Measurements from ENCODE around the gene RASA2.

RASA2 gene

DNA sequence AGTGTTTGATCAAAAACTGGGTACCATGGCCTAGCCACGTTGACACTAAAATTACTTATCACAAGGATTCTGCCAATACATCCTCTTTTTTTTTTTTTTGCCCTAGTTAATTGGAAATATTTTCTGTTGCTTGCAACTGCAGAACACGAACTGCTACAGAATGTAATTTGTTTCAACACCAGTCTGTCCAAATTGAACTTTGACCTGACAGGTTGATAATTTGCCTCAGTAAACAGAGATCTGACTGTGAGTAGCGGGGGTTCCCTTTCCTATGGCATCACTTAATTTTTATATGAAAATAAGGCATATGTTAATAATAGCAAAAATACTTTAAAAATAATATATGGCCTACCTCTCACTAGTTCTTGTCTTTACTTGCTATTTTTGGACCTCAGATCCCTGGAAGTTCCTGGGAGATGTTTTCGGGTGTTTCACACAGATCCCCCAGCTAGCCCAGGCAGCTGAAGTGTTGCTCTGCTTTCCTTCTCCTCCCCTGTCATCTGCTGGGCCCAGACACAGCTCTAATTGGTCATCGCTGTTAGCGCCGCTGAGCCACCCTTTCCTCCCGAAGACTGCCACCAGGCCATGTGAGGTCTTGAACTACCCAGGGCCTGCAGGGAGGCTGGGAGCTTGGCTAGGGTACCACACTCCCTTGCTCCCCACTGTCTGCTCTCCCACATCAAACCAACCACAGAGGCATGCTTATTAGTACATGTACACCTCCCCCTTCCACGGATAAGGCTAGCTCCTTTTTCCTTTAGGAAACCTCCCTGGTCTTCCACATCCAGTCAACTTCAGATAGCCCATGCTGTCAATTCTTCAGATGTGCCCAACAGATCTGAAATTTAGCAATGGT lies 161.5 kb downstream of the RASA2 start:
- no peaks in the 10 kb centered on the region for H3K27me3 ChIP-seq (ENCODE audit: control insufficient read depth in 2 of 2, insufficient read depth in 2 of 2, low read length in 2 of 2)
- H3K36me3 ChIP-seq (ENCODE audit: control insufficient read depth in 2 of 2, insufficient read depth in 2 of 2, low read length in 2 of 2), result no peaks in the 10 kb centered on the region
- H3K4me3 ChIP-seq (ENCODE audit: low read length in 2 of 2), result no peak overlapping the region
- no peak overlapping the region for H3K9ac ChIP-seq (ENCODE audit: low read depth in 1 of 2, low read length in 2 of 2)
- H3K27ac ChIP-seq (ENCODE audit: low read depth in 2 of 2, low read length in 2 of 2), result no peak overlapping the region
- H3K9me3 ChIP-seq (ENCODE audit: control insufficient read depth in 2 of 2, low read length in 2 of 2), result no peaks in the 10 kb centered on the region
- H3K4me1 ChIP-seq (ENCODE audit: control insufficient read depth in 2 of 2, insufficient read depth in 2 of 2, low read length in 2 of 2), result peaks cover 0 to 3% of the 10 kb centered on the region in 2 donors

DNA sequence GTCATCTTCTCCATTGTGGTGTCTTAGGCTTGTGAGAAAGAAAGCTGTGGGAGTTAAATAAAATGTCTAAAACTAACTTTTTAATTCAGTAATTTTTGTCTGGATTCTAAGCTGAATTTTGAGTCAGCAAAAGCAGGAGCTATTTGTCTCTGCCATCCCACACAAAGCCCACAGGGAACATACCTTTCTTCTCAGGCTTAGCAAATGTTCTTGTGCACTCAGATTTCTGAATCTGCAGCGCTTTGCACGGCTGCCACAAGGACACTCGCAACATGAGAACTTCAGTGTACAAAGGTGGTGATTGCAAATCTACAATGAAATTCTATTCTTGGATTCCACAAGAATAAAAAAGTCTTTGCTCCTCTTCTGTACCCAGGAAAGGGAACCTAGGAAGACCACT lies 163.0 kb downstream of the RASA2 start:
- Histone ChIP-seq H3K27me3 (ENCODE audit: control insufficient read depth in 2 of 2, insufficient read depth in 2 of 2, low read length in 2 of 2) (no peaks in the 10 kb centered on the region), H3K9ac (ENCODE audit: low read depth in 1 of 2, low read length in 2 of 2) (no peak overlapping the region), H3K9me3 (ENCODE audit: control insufficient read depth in 2 of 2, low read length in 2 of 2) (no peaks in the 10 kb centered on the region), H3K27ac (ENCODE audit: low read depth in 2 of 2, low read length in 2 of 2) (no peak overlapping the region), H3K4me3 (ENCODE audit: low read length in 2 of 2) (no peak overlapping the region), H3K4me1 (ENCODE audit: control insufficient read depth in 2 of 2, insufficient read depth in 2 of 2, low read length in 2 of 2) (no peaks in the 10 kb centered on the region), H3K36me3 (ENCODE audit: control insufficient read depth in 2 of 2, insufficient read depth in 2 of 2, low read length in 2 of 2) (no peaks in the 10 kb centered on the region)

DNA sequence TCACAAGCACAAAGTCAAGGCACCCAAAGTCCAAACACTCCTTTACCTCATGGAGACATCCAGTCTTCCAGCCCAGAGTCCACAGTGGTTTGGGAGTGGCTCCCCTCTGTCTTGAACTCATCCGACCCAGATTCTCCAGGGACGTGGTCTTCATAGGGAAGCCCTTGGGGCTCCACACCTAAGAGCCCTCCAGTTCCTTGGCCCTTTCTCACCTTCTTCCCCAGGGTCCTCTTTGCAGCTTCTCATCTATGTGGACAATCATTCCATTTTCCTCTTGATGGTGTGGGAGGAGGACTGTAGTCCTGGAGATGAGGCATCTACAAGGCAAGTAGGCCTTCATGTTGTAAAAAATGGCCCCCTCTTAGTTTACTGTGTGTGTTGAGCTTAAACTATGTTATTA lies 164.0 kb downstream of the RASA2 start:
- Histone ChIP-seq H3K27ac (ENCODE audit: low read depth in 2 of 2, low read length in 2 of 2) (no peak overlapping the region), H3K36me3 (ENCODE audit: control insufficient read depth in 2 of 2, insufficient read depth in 2 of 2, low read length in 2 of 2) (no peaks in the 10 kb centered on the region), H3K9ac (ENCODE audit: low read depth in 1 of 2, low read length in 2 of 2) (no peak overlapping the region), H3K4me1 (ENCODE audit: control insufficient read depth in 2 of 2, insufficient read depth in 2 of 2, low read length in 2 of 2) (no peaks in the 10 kb centered on the region), H3K9me3 (ENCODE audit: control insufficient read depth in 2 of 2, low read length in 2 of 2) (no peaks in the 10 kb centered on the region), H3K27me3 (ENCODE audit: control insufficient read depth in 2 of 2, insufficient read depth in 2 of 2, low read length in 2 of 2) (no peaks in the 10 kb centered on the region), H3K4me3 (ENCODE audit: low read length in 2 of 2) (no peak overlapping the region)

DNA sequence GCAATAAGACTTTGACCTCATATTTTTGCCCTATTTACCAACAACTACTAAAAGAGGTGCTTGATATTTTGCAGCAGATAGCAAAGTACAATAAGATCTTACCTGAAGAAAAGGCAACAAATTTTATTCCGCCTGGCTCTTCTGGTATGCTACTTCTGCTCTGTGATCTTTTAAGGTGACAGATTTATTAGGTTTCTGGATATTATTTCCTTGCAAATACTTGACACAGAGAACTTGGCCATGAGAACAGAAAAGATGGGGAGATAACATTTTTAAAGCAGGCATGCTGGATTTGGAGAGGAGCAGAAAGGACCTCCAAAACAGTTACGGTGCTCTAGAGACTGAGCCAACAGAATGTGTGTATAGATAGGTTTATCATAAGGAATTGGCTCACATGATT lies 164.6 kb downstream of the RASA2 start:
- Histone ChIP-seq H3K27me3 (ENCODE audit: control insufficient read depth in 2 of 2, insufficient read depth in 2 of 2, low read length in 2 of 2) (no peaks in the 10 kb centered on the region), H3K4me3 (ENCODE audit: low read length in 2 of 2) (no peak overlapping the region), H3K27ac (ENCODE audit: low read depth in 2 of 2, low read length in 2 of 2) (no peak overlapping the region), H3K36me3 (ENCODE audit: control insufficient read depth in 2 of 2, insufficient read depth in 2 of 2, low read length in 2 of 2) (no peaks in the 10 kb centered on the region), H3K4me1 (ENCODE audit: control insufficient read depth in 2 of 2, insufficient read depth in 2 of 2, low read length in 2 of 2) (no peaks in the 10 kb centered on the region), H3K9me3 (ENCODE audit: control insufficient read depth in 2 of 2, low read length in 2 of 2) (no peaks in the 10 kb centered on the region), H3K9ac (ENCODE audit: low read depth in 1 of 2, low read length in 2 of 2) (no peak overlapping the region)

DNA sequence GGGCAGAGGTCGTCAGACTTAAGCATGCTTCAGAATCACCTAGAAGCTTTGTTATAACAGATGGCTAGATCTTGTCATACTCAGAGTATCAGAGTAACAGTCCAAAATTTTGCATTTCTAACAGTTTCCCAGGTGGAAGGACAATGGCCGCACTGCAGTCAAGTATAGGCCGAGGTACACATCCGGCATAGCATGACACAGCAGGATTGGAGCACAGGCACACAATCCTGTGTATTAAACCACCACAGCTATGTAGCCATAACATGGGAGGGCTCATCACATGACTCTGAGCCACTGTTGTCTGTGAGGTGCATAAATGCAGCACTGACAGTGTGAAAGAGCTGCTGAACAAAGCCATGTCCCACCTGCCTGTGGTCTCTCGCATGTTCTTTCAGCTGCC lies 165.5 kb downstream of the RASA2 start:
- no peaks in the 10 kb centered on the region for H3K36me3 ChIP-seq (ENCODE audit: control insufficient read depth in 2 of 2, insufficient read depth in 2 of 2, low read length in 2 of 2)
- no peak overlapping the region for H3K27ac ChIP-seq (ENCODE audit: low read depth in 2 of 2, low read length in 2 of 2)
- H3K4me1 ChIP-seq (ENCODE audit: control insufficient read depth in 2 of 2, insufficient read depth in 2 of 2, low read length in 2 of 2), result no peaks in the 10 kb centered on the region
- H3K4me3 ChIP-seq (ENCODE audit: low read length in 2 of 2), result no peak overlapping the region
- peaks cover 0 to under 1% of the 10 kb centered on the region in 2 donors for H3K9me3 ChIP-seq (ENCODE audit: control insufficient read depth in 2 of 2, low read length in 2 of 2)
- no peak overlapping the region for H3K9ac ChIP-seq (ENCODE audit: low read depth in 1 of 2, low read length in 2 of 2)
- H3K27me3 ChIP-seq (ENCODE audit: control insufficient read depth in 2 of 2, insufficient read depth in 2 of 2, low read length in 2 of 2), result peaks cover 0 to 3% of the 10 kb centered on the region in 2 donors

DNA sequence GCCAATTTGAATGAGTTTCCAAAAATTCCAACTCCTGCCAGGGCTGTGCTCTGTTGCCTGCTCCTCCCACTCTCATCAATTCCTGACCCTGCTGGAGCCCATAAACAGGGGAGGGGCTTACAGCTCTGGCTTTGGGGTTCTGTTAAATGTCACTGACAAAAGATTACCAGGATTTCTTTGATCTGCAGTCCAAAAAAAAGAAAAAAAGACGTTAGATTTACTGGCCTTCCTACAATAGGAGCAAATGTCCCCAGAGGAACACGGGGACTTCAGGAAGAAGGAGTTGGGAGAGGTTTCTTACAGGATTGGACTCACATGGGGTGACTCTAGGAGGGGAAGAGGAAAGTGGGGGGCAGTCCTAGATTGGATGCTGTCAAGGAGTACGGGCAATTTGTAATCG lies 167.0 kb downstream of the RASA2 start:
- no peaks in the 10 kb centered on the region for H3K4me1 ChIP-seq (ENCODE audit: control insufficient read depth in 2 of 2, insufficient read depth in 2 of 2, low read length in 2 of 2)
- no peak overlapping the region for H3K4me3 ChIP-seq (ENCODE audit: low read length in 2 of 2)
- no peaks in the 10 kb centered on the region for H3K36me3 ChIP-seq (ENCODE audit: control insufficient read depth in 2 of 2, insufficient read depth in 2 of 2, low read length in 2 of 2)
- peaks cover 0 to 3% of the 10 kb centered on the region in 2 donors for H3K9me3 ChIP-seq (ENCODE audit: control insufficient read depth in 2 of 2, low read length in 2 of 2)
- no peak overlapping the region for H3K9ac ChIP-seq (ENCODE audit: low read depth in 1 of 2, low read length in 2 of 2)
- H3K27me3 ChIP-seq (ENCODE audit: control insufficient read depth in 2 of 2, insufficient read depth in 2 of 2, low read length in 2 of 2), result peaks cover 7 to 17% of the 10 kb centered on the region in 2 donors
- H3K27ac ChIP-seq (ENCODE audit: low read depth in 2 of 2, low read length in 2 of 2), result no peak overlapping the region

DNA sequence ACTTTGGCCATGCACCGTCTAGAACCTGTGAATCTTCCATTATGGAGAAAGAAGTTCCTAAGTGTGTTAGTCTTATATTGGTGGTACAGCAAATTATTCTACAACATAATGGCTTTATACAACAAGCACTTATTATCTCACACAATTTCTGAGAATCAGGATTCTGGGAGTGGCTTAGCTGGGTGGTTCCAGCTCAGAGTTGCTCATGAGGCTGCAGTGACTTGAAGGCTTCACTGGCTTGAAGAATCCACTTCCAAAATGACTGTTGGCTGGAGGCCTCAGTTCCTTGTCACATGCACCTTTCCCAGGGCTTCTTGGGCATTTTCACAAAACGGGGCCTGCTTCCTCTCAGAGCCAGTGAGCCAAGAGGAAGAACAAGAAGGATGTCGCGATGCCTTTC lies 169.0 kb downstream of the RASA2 start:
- no peak overlapping the region for H3K27ac ChIP-seq (ENCODE audit: low read depth in 2 of 2, low read length in 2 of 2)
- H3K36me3 ChIP-seq (ENCODE audit: control insufficient read depth in 2 of 2, insufficient read depth in 2 of 2, low read length in 2 of 2), result no peaks in the 10 kb centered on the region
- no peak overlapping the region for H3K4me3 ChIP-seq (ENCODE audit: low read length in 2 of 2)
- peaks cover 0 to 3% of the 10 kb centered on the region in 2 donors for H3K4me1 ChIP-seq (ENCODE audit: control insufficient read depth in 2 of 2, insufficient read depth in 2 of 2, low read length in 2 of 2)
- no peak overlapping the region for H3K9ac ChIP-seq (ENCODE audit: low read depth in 1 of 2, low read length in 2 of 2)
- peaks cover 12 to 32% of the 10 kb centered on the region in 2 donors for H3K27me3 ChIP-seq (ENCODE audit: control insufficient read depth in 2 of 2, insufficient read depth in 2 of 2, low read length in 2 of 2)
- H3K9me3 ChIP-seq (ENCODE audit: control insufficient read depth in 2 of 2, low read length in 2 of 2), result peaks cover 0 to 3% of the 10 kb centered on the region in 2 donors

DNA sequence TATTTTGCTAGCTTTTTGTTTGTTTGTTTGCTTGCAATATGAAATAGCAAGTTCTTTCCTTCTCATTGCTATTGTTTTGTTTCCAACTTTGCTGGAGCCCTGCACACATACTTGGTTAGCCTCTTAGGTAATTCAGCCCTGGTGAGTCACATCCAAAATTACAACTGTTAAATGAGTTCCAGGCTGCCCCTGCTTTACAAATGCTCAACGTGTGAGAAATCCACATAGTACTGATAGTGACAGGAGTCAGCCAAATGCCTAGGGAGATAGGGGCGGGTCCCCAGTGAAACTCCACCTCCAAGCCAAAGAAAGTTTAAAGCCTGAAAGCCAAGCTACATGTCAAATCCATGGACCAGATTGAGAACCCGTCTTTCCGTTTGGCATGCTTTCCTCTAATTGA lies 169.9 kb downstream of the RASA2 start:
- no peak overlapping the region for H3K27ac ChIP-seq (ENCODE audit: low read depth in 2 of 2, low read length in 2 of 2)

DNA sequence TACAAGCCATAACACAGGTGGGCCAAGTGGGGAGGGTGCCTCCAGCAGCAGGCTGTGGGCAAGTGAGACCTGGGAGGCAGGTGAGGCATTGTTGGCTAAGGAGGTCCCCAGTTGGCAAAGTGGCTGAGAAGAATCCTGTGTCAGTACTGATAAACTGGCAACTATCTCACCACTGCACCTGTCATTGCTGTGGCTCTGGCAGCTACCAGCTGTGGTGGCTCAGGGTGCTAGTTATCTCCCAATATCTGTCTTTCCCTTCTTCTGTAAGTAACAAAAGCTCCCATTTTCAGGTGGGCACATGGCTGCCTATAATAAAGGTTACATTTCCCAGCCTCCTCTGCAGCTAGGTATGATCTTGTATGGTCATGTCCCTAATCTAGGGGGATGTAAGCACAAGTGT lies 170.7 kb downstream of the RASA2 start:
- Histone ChIP-seq H3K4me1 (ENCODE audit: control insufficient read depth in 2 of 2, insufficient read depth in 2 of 2, low read length in 2 of 2) (peaks cover 0 to 3% of the 10 kb centered on the region in 2 donors), H3K9ac (ENCODE audit: low read depth in 1 of 2, low read length in 2 of 2) (no peak overlapping the region), H3K27me3 (ENCODE audit: control insufficient read depth in 2 of 2, insufficient read depth in 2 of 2, low read length in 2 of 2) (peaks cover 12 to 37% of the 10 kb centered on the region in 2 donors), H3K36me3 (ENCODE audit: control insufficient read depth in 2 of 2, insufficient read depth in 2 of 2, low read length in 2 of 2) (no peaks in the 10 kb centered on the region), H3K9me3 (ENCODE audit: control insufficient read depth in 2 of 2, low read length in 2 of 2) (peaks cover 0 to 3% of the 10 kb centered on the region in 2 donors), H3K27ac (ENCODE audit: low read depth in 2 of 2, low read length in 2 of 2) (no peak overlapping the region), H3K4me3 (ENCODE audit: low read length in 2 of 2) (no peak overlapping the region)

More for the DNA sequence above, 169.9 kb downstream of the RASA2 start:
- peaks cover 0 to 3% of the 10 kb centered on the region in 2 donors for H3K4me1 ChIP-seq (ENCODE audit: control insufficient read depth in 2 of 2, insufficient read depth in 2 of 2, low read length in 2 of 2)
- H3K27me3 ChIP-seq (ENCODE audit: control insufficient read depth in 2 of 2, insufficient read depth in 2 of 2, low read length in 2 of 2), result peaks cover 12 to 37% of the 10 kb centered on the region in 2 donors
- H3K36me3 ChIP-seq (ENCODE audit: control insufficient read depth in 2 of 2, insufficient read depth in 2 of 2, low read length in 2 of 2), result no peaks in the 10 kb centered on the region
- H3K4me3 ChIP-seq (ENCODE audit: low read length in 2 of 2), result no peak overlapping the region
- no peak overlapping the region for H3K9ac ChIP-seq (ENCODE audit: low read depth in 1 of 2, low read length in 2 of 2)
- H3K9me3 ChIP-seq (ENCODE audit: control insufficient read depth in 2 of 2, low read length in 2 of 2), result peaks cover 0 to 3% of the 10 kb centered on the region in 2 donors

DNA sequence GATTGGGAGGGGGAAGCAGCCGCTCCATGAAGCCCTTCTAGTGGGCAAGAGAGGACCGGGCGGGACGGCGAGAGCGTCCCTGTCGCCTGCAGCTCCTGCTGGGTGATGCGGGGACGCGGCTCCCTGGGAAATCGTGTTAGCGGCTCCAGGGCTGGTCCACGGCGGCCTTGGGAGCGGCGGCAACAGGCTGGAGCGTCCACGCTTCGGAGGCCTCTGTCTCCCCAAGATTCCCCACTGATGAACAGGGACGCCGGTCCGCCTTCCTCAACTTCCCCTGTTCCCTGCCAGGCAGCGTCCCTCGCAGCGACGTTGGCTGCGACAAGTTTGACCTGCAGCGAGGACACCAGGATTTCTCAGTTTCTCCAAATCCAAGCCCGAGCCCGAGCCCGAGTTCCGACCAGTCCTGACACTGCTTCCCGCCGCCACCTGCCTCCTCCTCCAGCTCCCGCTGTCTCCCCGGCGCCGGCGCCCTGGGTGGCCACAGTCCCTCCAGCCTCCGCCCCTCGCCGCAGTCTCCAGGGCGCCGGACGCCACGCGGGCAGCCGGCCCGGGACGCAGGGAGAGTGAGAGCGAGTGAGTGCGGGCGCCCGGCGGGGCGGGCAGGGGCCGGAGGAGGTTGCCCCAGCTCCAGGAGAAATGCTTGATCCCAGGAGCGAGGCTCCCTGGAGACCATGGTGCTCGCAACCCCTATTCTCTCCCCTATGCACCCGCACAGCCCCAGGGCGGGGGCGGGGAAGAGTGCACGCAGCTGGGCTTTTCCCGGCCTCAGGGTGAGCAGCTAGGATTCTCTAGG lies 173.2 kb downstream of the RASA2 start:
- Histone ChIP-seq H3K27me3 (ENCODE audit: control insufficient read depth in 2 of 2, insufficient read depth in 2 of 2, low read length in 2 of 2) (peaks cover 14 to 37% of the 10 kb centered on the region in 2 donors), H3K9ac (ENCODE audit: low read depth in 1 of 2, low read length in 2 of 2) (peak overlapping the region in 1 of 2 donors; percentile 47), H3K4me3 (ENCODE audit: low read length in 2 of 2) (peak overlapping the region; percentile 65 to 67), H3K4me1 (ENCODE audit: control insufficient read depth in 2 of 2, insufficient read depth in 2 of 2, low read length in 2 of 2) (peaks cover 3% of the 10 kb centered on the region in 2 donors), H3K36me3 (ENCODE audit: control insufficient read depth in 2 of 2, insufficient read depth in 2 of 2, low read length in 2 of 2) (no peaks in the 10 kb centered on the region), H3K9me3 (ENCODE audit: control insufficient read depth in 2 of 2, low read length in 2 of 2) (peaks cover 0 to 3% of the 10 kb centered on the region in 2 donors), H3K27ac (ENCODE audit: low read depth in 2 of 2, low read length in 2 of 2) (peak overlapping the region in 1 of 2 donors; percentile 27)
